Activated B cell treated with CpG ODN at 0.5 μM for 24 hours (primary cell): ENCODE data around the gene PYROXD2. TPM values are rescaled to one million over a fixed set of nuclear protein-coding genes. Genes with fewer than 3 reads are reported as not detected.
"Not testable (repeated sequence)": the region's sequence is repeated elsewhere in the genome, so short reads cannot be mapped to it uniquely, and the experiment has no call there.

Experiments used
- ATAC-seq: fragments of 200-7000 bp; cut with Tn5 transposase; one replicate; pipeline ENCODE4 v1.10.0; 2021; ENCODE audit warnings: low read depth, mild to moderate bottlenecking, moderate library complexity
- CTCF ChIA-PET: fragments of 350-600 bp; sonication (Branson Sonifier 250); formaldehyde crosslinking; loops from one replicate; lab custom pipeline; 2021; ENCODE audit warnings: antibody characterized with exemption; lab: Charles Lee
- POLR2A ChIA-PET: fragments of 350-600 bp; sonication (Branson Sonifier 250); formaldehyde crosslinking; loops from one replicate; lab custom pipeline; 2021; ENCODE audit warnings: antibody characterized with exemption; lab: Charles Lee
- DNase-seq: peaks from one replicate; pipeline ENCODE4 v3.0.0; 2022
- H3K27ac Mint-ChIP-seq: one replicate; pipeline ENCODE4 v1.8.0; 2020; ENCODE audit warnings: mixed read lengths
- H3K27me3 Mint-ChIP-seq: one replicate; pipeline ENCODE4 v1.8.0; 2021; ENCODE audit warnings: mixed read lengths
- H3K36me3 Mint-ChIP-seq: one replicate; pipeline ENCODE4 v1.8.0; 2021; ENCODE audit warnings: low read depth, mixed read lengths
- H3K4me1 Mint-ChIP-seq: one replicate; pipeline ENCODE4 v1.8.0; 2021; ENCODE audit warnings: mixed read lengths
- H3K4me3 Mint-ChIP-seq: one replicate; pipeline ENCODE4 v1.8.0; 2020; ENCODE audit warnings: mild to moderate bottlenecking, mixed read lengths
- H3K9me3 Mint-ChIP-seq: one replicate; pipeline ENCODE4 v1.8.0; 2020; ENCODE audit warnings: mixed read lengths
- intact Hi-C: fragments of 100-400 bp; cut with micrococcal nuclease; formaldehyde crosslinking; loops from one replicate; pipeline ENCODE4 v1.15.1; 2024
- total RNA-seq: library from RNA; stranded (reverse); gene quantifications from 2 replicates; pipeline ENCODE4 v1.2.3, GENCODE V29; 2022
- TF ChIP-seq, protein P1 (sequence below): fragments of 200-600 bp; IDR thresholded peaks from one replicate; pipeline ENCODE4 v1.8.0; 2022; ENCODE audit warnings: antibody characterized with exemption, mild to moderate bottlenecking

Gene PYROXD2
- total RNA-seq, 1 donor from 2014 or later: 11.4 TPM

DNA sequence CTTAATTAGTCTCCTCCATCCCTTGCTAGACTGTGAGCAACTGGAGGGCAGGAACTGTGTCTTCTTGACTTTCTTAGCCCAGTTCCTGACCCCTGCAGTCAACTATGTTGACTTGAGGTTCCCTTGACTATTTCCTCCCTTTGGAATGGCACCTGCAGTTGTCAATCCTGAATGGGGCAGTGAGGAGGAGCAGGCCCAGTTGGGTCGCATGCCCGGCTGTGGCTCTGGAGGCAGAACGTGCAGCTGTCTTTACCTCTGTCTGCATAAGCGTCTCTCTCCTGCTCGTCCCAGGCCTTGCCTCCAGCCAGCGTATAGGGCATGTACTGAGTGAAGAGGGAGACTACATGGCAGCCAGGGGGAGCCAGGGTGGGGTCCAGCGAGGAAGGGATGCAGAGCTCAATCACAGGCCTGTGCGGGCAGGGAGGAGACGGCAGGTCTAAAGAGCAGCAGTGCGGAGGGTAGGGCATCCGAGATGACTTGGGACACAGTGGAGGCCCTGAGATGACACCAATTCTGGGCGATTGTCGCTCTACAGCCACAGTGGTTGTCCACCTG is 26.8 kb downstream of the PYROXD2 start:
- no peak for ATAC-seq
- no peaks in the 10 kb centered on the region for H3K27me3 Mint-ChIP-seq
- TF ChIP-seq, protein P1, sequence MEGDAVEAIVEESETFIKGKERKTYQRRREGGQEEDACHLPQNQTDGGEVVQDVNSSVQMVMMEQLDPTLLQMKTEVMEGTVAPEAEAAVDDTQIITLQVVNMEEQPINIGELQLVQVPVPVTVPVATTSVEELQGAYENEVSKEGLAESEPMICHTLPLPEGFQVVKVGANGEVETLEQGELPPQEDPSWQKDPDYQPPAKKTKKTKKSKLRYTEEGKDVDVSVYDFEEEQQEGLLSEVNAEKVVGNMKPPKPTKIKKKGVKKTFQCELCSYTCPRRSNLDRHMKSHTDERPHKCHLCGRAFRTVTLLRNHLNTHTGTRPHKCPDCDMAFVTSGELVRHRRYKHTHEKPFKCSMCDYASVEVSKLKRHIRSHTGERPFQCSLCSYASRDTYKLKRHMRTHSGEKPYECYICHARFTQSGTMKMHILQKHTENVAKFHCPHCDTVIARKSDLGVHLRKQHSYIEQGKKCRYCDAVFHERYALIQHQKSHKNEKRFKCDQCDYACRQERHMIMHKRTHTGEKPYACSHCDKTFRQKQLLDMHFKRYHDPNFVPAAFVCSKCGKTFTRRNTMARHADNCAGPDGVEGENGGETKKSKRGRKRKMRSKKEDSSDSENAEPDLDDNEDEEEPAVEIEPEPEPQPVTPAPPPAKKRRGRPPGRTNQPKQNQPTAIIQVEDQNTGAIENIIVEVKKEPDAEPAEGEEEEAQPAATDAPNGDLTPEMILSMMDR: no peak
- POLR2A ChIA-PET: no interaction called here
- no peak overlapping the region for H3K27ac Mint-ChIP-seq
- peaks cover 13% of the 10 kb centered on the region for H3K4me1 Mint-ChIP-seq
- no peak overlapping the region for H3K4me3 Mint-ChIP-seq
- CTCF ChIA-PET: no interaction called here
- intact Hi-C loops: no loop called here
- H3K9me3 Mint-ChIP-seq: no peaks in the 10 kb centered on the region
- peaks cover 1% of the 10 kb centered on the region for H3K36me3 Mint-ChIP-seq
- no peak for DNase-seq

GRCh38 chr10:98384531-98385133 is 30.4 kb downstream of the PYROXD2 start:
- intact Hi-C loops: no loop called here
- no peak overlapping the region for H3K4me3 Mint-ChIP-seq
- DNase-seq (no peak), ATAC-seq (no peak)
- POLR2A ChIA-PET: no interaction called here
- H3K36me3 Mint-ChIP-seq: peaks cover 3% of the 10 kb centered on the region
- H3K27ac Mint-ChIP-seq: no peak overlapping the region
- H3K27me3 Mint-ChIP-seq: no peaks in the 10 kb centered on the region
- H3K9me3 Mint-ChIP-seq: no peaks in the 10 kb centered on the region
- CTCF ChIA-PET: no interaction called here
- TF ChIP-seq, protein P1: no peak
- no peaks in the 10 kb centered on the region for H3K4me1 Mint-ChIP-seq

DNA sequence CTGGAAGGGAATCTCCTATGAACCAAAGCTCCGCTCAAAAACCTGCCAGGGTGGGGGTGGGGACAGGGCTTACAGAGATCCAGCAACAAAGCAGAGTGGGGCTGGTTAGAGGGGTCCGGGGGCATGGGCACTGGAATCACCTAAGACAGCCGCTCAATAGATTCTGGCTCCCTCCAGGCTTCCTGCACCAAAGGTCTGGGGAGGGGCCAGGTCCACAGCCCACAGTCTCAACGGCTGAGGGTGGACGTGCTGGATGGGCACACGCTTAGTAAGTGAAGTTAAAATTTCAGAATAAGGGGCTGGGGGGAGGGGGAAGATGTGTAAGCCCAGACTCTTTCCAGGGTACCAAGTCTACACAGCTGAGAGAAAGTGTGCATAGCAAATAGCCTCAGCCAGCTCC is 31.1 kb downstream of the PYROXD2 start:
- Mint-ChIP-seq H3K4me1 (no peaks in the 10 kb centered on the region), H3K4me3 (no peak overlapping the region), H3K27me3 (no peaks in the 10 kb centered on the region), H3K36me3 (peaks cover 3% of the 10 kb centered on the region), H3K9me3 (no peaks in the 10 kb centered on the region), H3K27ac (no peak overlapping the region)
- ChIA-PET CTCF (no interaction called here), POLR2A (no interaction called here)
- TF ChIP-seq, protein P1: no peak
- ATAC-seq (no peak), DNase-seq (no peak)
- intact Hi-C loops: no loop called here

DNA sequence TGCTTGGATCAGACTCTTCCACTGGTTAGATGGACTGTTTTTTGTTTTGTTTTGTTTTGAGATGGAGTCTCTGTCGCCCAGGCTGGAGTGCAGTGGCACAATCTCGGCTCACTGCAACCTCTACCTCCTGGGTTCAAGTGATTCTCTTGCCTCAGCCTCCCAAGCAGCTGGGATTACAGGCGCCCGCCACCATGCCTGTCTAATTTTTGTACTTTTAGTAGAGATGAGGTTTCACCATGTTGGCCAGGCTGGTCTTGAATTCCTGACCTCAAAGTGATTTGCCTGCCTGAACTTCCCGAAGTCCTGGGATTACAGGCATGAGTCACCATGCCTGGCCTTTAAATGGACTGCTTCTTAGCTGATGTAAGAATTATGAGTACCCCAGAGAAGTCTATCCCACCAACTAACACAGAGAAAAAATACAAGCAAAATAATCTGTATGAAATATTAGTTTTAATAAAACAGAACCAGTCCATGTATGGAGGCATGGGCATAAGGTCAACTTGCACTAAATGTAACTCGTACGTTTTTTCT is 31.8 kb downstream of the PYROXD2 start:
- H3K9me3 Mint-ChIP-seq, H3K36me3 Mint-ChIP-seq, POLR2A ChIA-PET, CTCF ChIA-PET, intact Hi-C loops, H3K4me3 Mint-ChIP-seq, ATAC-seq, DNase-seq, H3K27ac Mint-ChIP-seq, H3K4me1 Mint-ChIP-seq, H3K27me3 Mint-ChIP-seq: not testable (repeated sequence)

DNA sequence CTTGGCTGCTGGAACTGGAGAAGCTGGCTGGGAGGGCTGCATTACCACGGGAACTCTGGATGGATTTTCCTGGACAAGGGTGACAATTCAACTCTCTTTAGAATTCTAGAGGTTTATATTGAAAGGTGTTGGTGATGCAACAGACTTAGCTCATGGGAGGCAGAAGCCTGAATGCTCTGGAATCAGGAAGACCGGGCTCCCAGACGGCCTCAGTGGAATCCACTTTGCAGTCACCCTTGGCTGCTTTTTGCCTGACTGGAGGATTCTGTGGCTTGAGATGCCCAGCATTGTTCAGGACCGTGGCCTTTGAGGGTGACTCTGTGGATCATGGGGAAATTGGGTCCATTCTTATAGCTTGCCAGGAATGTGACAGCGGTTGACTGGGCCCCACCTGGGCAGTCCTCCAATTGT is 32.3 kb downstream of the PYROXD2 start:
- ChIA-PET POLR2A (no interaction called here), CTCF (no interaction called here)
- Mint-ChIP-seq H3K4me1 (no peaks in the 10 kb centered on the region), H3K4me3 (no peak overlapping the region), H3K9me3 (peaks cover 2% of the 10 kb centered on the region), H3K27ac (no peak overlapping the region), H3K27me3 (no peaks in the 10 kb centered on the region), H3K36me3 (peaks cover 3% of the 10 kb centered on the region)
- DNase-seq (no peak), ATAC-seq (no peak)
- intact Hi-C loops: no loop called here
- TF ChIP-seq, protein P1: no peak
